ENCODE results near the gene C6orf89.

- no peak for TF ChIP-seq POLR2A (IDR thresholded peaks at IDR 0.05)
- TF ChIP-seq, protein P1, sequence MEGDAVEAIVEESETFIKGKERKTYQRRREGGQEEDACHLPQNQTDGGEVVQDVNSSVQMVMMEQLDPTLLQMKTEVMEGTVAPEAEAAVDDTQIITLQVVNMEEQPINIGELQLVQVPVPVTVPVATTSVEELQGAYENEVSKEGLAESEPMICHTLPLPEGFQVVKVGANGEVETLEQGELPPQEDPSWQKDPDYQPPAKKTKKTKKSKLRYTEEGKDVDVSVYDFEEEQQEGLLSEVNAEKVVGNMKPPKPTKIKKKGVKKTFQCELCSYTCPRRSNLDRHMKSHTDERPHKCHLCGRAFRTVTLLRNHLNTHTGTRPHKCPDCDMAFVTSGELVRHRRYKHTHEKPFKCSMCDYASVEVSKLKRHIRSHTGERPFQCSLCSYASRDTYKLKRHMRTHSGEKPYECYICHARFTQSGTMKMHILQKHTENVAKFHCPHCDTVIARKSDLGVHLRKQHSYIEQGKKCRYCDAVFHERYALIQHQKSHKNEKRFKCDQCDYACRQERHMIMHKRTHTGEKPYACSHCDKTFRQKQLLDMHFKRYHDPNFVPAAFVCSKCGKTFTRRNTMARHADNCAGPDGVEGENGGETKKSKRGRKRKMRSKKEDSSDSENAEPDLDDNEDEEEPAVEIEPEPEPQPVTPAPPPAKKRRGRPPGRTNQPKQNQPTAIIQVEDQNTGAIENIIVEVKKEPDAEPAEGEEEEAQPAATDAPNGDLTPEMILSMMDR (IDR thresholded peaks at IDR 0.05) = no peak
Measured at GRCh38 chr6:36973190-36973589, 87.4 kb downstream of the C6orf89 start.

Measured in Peyer's patch (tissue), 4 donors.